HepG2 (cell line): ENCODE data around the gene SCARB2. TPM values are rescaled to one million over a fixed set of nuclear protein-coding genes. Genes with fewer than 3 reads are reported as not detected.

Experiments
- ATAC-seq: fragments of 200-7000 bp; cut with Tn5 transposase; 3 replicates; pipeline ENCODE4 v1.9.1; 2020; ENCODE audit warnings: mild to moderate bottlenecking, moderate library complexity
- BruUV-seq: library from RNA; stranded (reverse); fragments of 400-500 nt; replicated peaks from 2 replicates; lab custom pipeline; 2021; lab: Mats Ljungman, UMichigan
- CTCF ChIA-PET: fragments of 300-600 bp; formaldehyde crosslinking; extraction: SDS; loops from one replicate; lab custom pipeline; 2021; ENCODE audit warnings: low total read pairs, inconsistent platforms, low intra/inter-chr PET ratio; lab: Yijun Ruan, JAX
- POLR2A ChIA-PET: fragments of 350-600 bp; sonication (Branson Sonifier 250); formaldehyde crosslinking; loops from one replicate; lab custom pipeline; 2020; ENCODE audit warnings: antibody characterized with exemption, inconsistent platforms; lab: Yijun Ruan, JAX
- DNase-seq: peaks from one replicate; pipeline ENCODE4 v3.0.0-alpha.2; 2015; ENCODE audit warnings: low spot score
- FAIRE-seq: peaks from 3 replicates; lab custom pipeline; 2011; peaks lifted over from hg19 to GRCh38; lab: Jason Lieb, UNC
- H2AFZ ChIP-seq: one replicate; pipeline ENCODE4 v1.6.1; 2011; ENCODE audit warnings: low read length, inconsistent platforms
- H3K27ac ChIP-seq: fragments of 300-600 bp; 3 replicates; pipeline ENCODE4 v1.8.0; 2011; ENCODE audit warnings: mixed run types, mild to moderate bottlenecking, mixed read lengths, low read length, inconsistent platforms; ENCODE audit not compliant: insufficient read depth; ENCODE audit errors: extremely low read length
- H3K27me3 ChIP-seq, 2 experiments: fragments of 200-600 bp in 1 of 2; 2 replicates in 1 of 2; 3 replicates in 1 of 2; pipeline versions ENCODE4 v1.6.0 to v1.8.0; 2011; ENCODE audit warnings: low read length in 2 of 2, mild to moderate bottlenecking in 2 of 2, moderate library complexity in 2 of 2, inconsistent platforms in 1 of 2; ENCODE audit not compliant: insufficient read depth in 2 of 2, control insufficient read depth in 1 of 2
- H3K36me3 ChIP-seq, 2 experiments: fragments of 200-600 bp in 1 of 2; replicated peaks in 1 of 2; 2 replicates in 1 of 2; 3 replicates in 1 of 2; pipeline versions ENCODE4 v1.5.1 to v1.8.0; 2011; ENCODE audit warnings: low read length in 2 of 2, inconsistent platforms in 1 of 2; ENCODE audit not compliant: insufficient read depth in 2 of 2, control insufficient read depth in 1 of 2
- H3K4me1 ChIP-seq: 2 replicates; pipeline ENCODE4 v1.5.1; 2012; ENCODE audit warnings: low read length, inconsistent platforms; ENCODE audit not compliant: insufficient read depth
- H3K4me2 ChIP-seq: 2 replicates; pipeline ENCODE4 v1.6.0; 2011; ENCODE audit warnings: low read depth, low read length, inconsistent platforms
- H3K4me3 ChIP-seq, 3 experiments: fragments of 200-600 bp in 1 of 3; sonication (generic), shearing (Covaris generic) in 1 of 3; replicated peaks in 1 of 3; 2 replicates each; pipeline ENCODE4 v1.5.1; 2011 to 2016; ENCODE audit warnings: low read length in 3 of 3, inconsistent platforms in 2 of 3, low read depth in 2 of 3, mild to moderate bottlenecking in 2 of 3, control low read depth in 1 of 3, mixed read lengths in 1 of 3; ENCODE audit not compliant: insufficient read depth in 1 of 3
- H3K79me2 ChIP-seq: one replicate; pipeline ENCODE4 v1.6.1; 2011; ENCODE audit warnings: low read length, inconsistent platforms; ENCODE audit not compliant: insufficient read depth
- H3K9ac ChIP-seq: 2 replicates; pipeline ENCODE4 v1.6.0; 2011; ENCODE audit warnings: mild to moderate bottlenecking, low read depth, low read length, inconsistent platforms; ENCODE audit not compliant: insufficient read depth
- H3K9me3 ChIP-seq: 2 replicates; pipeline ENCODE4 v1.5.1; 2012; ENCODE audit warnings: mild to moderate bottlenecking, low read length
- H4K20me1 ChIP-seq: 2 replicates; pipeline ENCODE4 v1.6.0; 2011; ENCODE audit warnings: inconsistent platforms, mild to moderate bottlenecking, low read length, moderate library complexity; ENCODE audit not compliant: insufficient read depth
- AGO1 ChIP-seq: fragments of 200-400 bp; formaldehyde crosslinking; IDR thresholded peaks from 2 replicates; pipeline ENCODE4 v1.6.1; 2017; ENCODE audit warnings: mild to moderate bottlenecking, low read depth, low read length, moderate library complexity; ENCODE audit not compliant: poor library complexity, severe bottlenecking
- AKAP8 ChIP-seq: sonication (generic); formaldehyde crosslinking; IDR thresholded peaks from 2 replicates; pipeline ENCODE4 v1.5.1; 2020; ENCODE audit warnings: mild to moderate bottlenecking, missing genetic modification reagents
- BORCS8-MEF2B ChIP-seq: sonication (generic); formaldehyde crosslinking; IDR thresholded peaks from 2 replicates; pipeline ENCODE4 v1.8.0; 2022; ENCODE audit warnings: mild to moderate bottlenecking, missing genetic modification reagents
- DMAP1 ChIP-seq: IDR thresholded peaks from 2 replicates; pipeline ENCODE4 v1.6.1; 2016
- ETV5 ChIP-seq: IDR thresholded peaks from 2 replicates; pipeline ENCODE4 v1.6.1; 2018; ENCODE audit warnings: missing biosample characterization, missing genetic modification reagents, inconsistent platforms, borderline replicate concordance
- KAT8 ChIP-seq: IDR thresholded peaks from 2 replicates; pipeline ENCODE4 v1.6.1; 2016; ENCODE audit warnings: missing genetic modification reagents, missing compliant biosample characterization
- KLF11 ChIP-seq: IDR thresholded peaks from 2 replicates; pipeline ENCODE4 v1.6.1; 2016; ENCODE audit warnings: missing compliant biosample characterization
- MAZ ChIP-seq, 2 experiments: sonication (generic) in 1 of 2; formaldehyde crosslinking in 1 of 2; IDR thresholded peaks; 2 replicates each; pipeline versions ENCODE4 v1.5.0 to v1.6.1; 2012 to 2020; ENCODE audit warnings: low read depth in 2 of 2, mild to moderate bottlenecking in 2 of 2, borderline replicate concordance in 1 of 2, improper control_type of control experiment in 1 of 2, low read length in 1 of 2, missing genetic modification reagents in 1 of 2, moderate library complexity in 1 of 2
- MBNL3 ChIP-seq: fragments of 250-450 bp; sonication (Bioruptor Pico); conservative IDR thresholded peaks from 2 replicates; pipeline ENCODE4 v1.8.0; 2022; ENCODE audit warnings: mild to moderate bottlenecking, inconsistent platforms
- PTBP1 ChIP-seq: fragments of 200-400 bp; formaldehyde crosslinking; IDR thresholded peaks from 2 replicates; pipeline ENCODE4 v1.6.1; 2018; ENCODE audit warnings: low read length, low read depth; ENCODE audit not compliant: poor library complexity, severe bottlenecking
- U2AF2 ChIP-seq: fragments of 200-400 bp; formaldehyde crosslinking; IDR thresholded peaks from 2 replicates; pipeline ENCODE4 v1.6.1; 2017; ENCODE audit warnings: low read depth, mild to moderate bottlenecking, low read length
- ZFP62 ChIP-seq: sonication (generic); formaldehyde crosslinking; IDR thresholded peaks from 2 replicates; pipeline ENCODE4 v1.4.0; 2020; ENCODE audit warnings: missing genetic modification reagents
- ZNF12 ChIP-seq: sonication (generic); formaldehyde crosslinking; IDR thresholded peaks from 2 replicates; pipeline ENCODE4 v1.5.0; 2020; ENCODE audit warnings: missing genetic modification reagents
- ZNF136 ChIP-seq: sonication (generic); formaldehyde crosslinking; IDR thresholded peaks from 2 replicates; pipeline ENCODE4 v1.8.1; 2022; ENCODE audit warnings: low read depth, mild to moderate bottlenecking, moderate library complexity, missing genetic modification reagents
- ZNF180 ChIP-seq: sonication (generic); formaldehyde crosslinking; IDR thresholded peaks from 2 replicates; pipeline ENCODE4 v1.4.0; 2020; ENCODE audit warnings: low read depth, missing genetic modification reagents, borderline replicate concordance
- ZNF530 ChIP-seq: sonication (generic); formaldehyde crosslinking; IDR thresholded peaks from 2 replicates; pipeline ENCODE4 v1.5.0; 2020; ENCODE audit warnings: low read depth, mild to moderate bottlenecking, missing genetic modification reagents
- ZNF772 ChIP-seq: sonication (generic); formaldehyde crosslinking; IDR thresholded peaks from 2 replicates; pipeline ENCODE4 v1.5.0; 2020; ENCODE audit warnings: mild to moderate bottlenecking, missing genetic modification reagents
- ZSCAN29 ChIP-seq: sonication (generic); formaldehyde crosslinking; conservative IDR thresholded peaks from 2 replicates; pipeline ENCODE4 v1.4.0; 2020; ENCODE audit warnings: mild to moderate bottlenecking, missing genetic modification reagents
- WGBS: methylation state at CpG from one replicate; pipeline ENCODE4 v1.1.6; 2017; ENCODE audit warnings: low lambda C conversion rate; 5-methylcytosine and 5-hydroxymethylcytosine counted together
- in situ Hi-C: cut with HindIII; loops from 2 replicates; pipeline ENCODE4 v1.10.0; 2017; ENCODE audit warnings: low pct_unique_long_range_greater_than_20kb; ENCODE audit not compliant: extremely low pct_ligation_motif_present
- intact Hi-C: fragments of 100-400 bp; cut with micrococcal nuclease; formaldehyde crosslinking; loops from one replicate; pipeline ENCODE4 v1.10.0; 2022; ENCODE audit not compliant: unreplicated experiment
- polyA plus RNA-seq, 8 experiments: library from polyadenylated mRNA; depleted of rRNA in 3 of 8; stranded (reverse) in 7 of 8; unstranded in 1 of 8; fragments of >200 nt; fragmentation: Illumina TruSeq in 4 of 8; extraction: Trizol in 4 of 8; gene quantifications; 2 replicates each; pipeline versions ENCODE4 v1.2.1 to v1.2.3, GENCODE V29; 2011 to 2016; ENCODE audit warnings: low read depth in 4 of 8, missing spikeins in 1 of 8, mixed read lengths in 1 of 8; ENCODE audit not compliant: insufficient read depth in 1 of 8
- total RNA-seq, 5 experiments: library from RNA; depleted of rRNA; stranded (reverse); fragments of >200 nt; fragmentation: Illumina TruSeq; extraction: Trizol; gene quantifications; 2 replicates each; pipeline ENCODE4 v1.2.3, GENCODE V29; 2016; ENCODE audit warnings: low read depth in 1 of 5
- TF ChIP-seq, protein P1 (sequence below): sonication (generic); formaldehyde crosslinking; IDR thresholded peaks from 2 replicates; pipeline ENCODE4 v1.8.0; 2022; ENCODE audit warnings: mild to moderate bottlenecking, missing genetic modification reagents, moderate library complexity

The SCARB2 gene
- total and polyA plus RNA-seq, 2 of the 13 experiments (the other 11 are each of a cell fraction or from before 2014, with no cell fraction given) = 40.6 to 43.4 TPM

DNA sequence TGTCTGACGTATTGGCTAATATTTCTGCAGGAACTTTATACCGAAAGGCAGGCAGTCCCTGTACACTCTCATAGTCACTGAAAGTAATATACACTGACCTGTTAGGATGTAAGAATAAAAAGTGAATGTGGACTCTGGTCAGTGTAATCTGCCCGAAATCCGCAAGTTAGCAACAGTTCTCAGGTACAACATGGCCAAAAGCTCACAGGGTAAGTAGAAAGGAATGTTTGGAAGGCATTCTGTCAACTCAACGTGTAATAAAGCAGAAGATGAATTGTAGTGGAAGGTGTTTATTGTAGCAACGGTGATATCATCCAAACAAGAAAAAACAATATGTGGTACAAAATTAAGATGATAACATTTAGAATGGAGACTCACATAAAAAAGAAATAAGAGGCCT lies 39.4 kb downstream of the SCARB2 start (continued):
- TF ChIP-seq, protein P1, sequence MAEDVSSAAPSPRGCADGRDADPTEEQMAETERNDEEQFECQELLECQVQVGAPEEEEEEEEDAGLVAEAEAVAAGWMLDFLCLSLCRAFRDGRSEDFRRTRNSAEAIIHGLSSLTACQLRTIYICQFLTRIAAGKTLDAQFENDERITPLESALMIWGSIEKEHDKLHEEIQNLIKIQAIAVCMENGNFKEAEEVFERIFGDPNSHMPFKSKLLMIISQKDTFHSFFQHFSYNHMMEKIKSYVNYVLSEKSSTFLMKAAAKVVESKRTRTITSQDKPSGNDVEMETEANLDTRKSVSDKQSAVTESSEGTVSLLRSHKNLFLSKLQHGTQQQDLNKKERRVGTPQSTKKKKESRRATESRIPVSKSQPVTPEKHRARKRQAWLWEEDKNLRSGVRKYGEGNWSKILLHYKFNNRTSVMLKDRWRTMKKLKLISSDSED (CRISPR knock-in tag) = no peak

DNA sequence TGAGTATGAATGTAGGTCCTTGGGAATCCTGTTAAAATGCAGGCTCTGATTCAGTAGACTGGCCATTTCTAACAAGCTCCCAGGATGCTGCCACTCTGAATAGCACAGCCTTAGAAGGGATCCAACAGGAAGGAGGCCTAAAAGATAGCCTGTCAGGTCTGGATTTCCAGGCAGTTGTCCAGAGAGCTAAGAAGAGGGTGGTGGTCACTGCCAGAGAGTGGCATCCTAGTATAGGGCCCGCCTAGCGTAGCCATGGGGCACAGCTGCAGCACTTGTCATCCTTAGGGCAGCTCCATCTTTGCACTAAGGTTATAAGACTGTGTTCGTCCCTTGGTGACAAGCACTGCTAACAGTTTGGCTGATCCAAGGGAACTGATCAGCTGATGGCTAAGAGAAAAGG lies 44.9 kb downstream of the SCARB2 start:
- H3K79me2 ChIP-seq = no peaks in the 10 kb centered on the region
- no peak for DNase-seq
- no peak for FAIRE-seq
- no peak overlapping the region for H3K4me2 ChIP-seq
- no TSS peak for BruUV-seq
- H3K4me1 ChIP-seq = no peaks in the 10 kb centered on the region
- H3K27ac ChIP-seq = no peak overlapping the region
- no peak overlapping the region for H3K4me3 ChIP-seq
- no peaks in the 10 kb centered on the region for H3K9me3 ChIP-seq
- 95% methylated on average over 3 of the region's 3 CpGs for WGBS
- intact Hi-C loops (no loop called here), in situ Hi-C loops (no loop called here)
- POLR2A ChIA-PET = no interaction called here
- peaks cover 9 to 47% of the 10 kb centered on the region in 2 experiments for H3K36me3 ChIP-seq
- no peak for ATAC-seq
- CTCF ChIA-PET = no interaction called here
- no peak overlapping the region for H2AFZ ChIP-seq
- TF ChIP-seq ZNF136 (CRISPR knock-in tag) (no peak), AKAP8 (no peak), ZNF12 (CRISPR knock-in tag) (no peak), ZNF180 (CRISPR knock-in tag) (no peak), ZFP62 (CRISPR knock-in tag) (no peak)
- H3K9ac ChIP-seq = no peak overlapping the region
- no peaks in the 10 kb centered on the region for H4K20me1 ChIP-seq
- H3K27me3 ChIP-seq = no peaks in the 10 kb centered on the region

DNA sequence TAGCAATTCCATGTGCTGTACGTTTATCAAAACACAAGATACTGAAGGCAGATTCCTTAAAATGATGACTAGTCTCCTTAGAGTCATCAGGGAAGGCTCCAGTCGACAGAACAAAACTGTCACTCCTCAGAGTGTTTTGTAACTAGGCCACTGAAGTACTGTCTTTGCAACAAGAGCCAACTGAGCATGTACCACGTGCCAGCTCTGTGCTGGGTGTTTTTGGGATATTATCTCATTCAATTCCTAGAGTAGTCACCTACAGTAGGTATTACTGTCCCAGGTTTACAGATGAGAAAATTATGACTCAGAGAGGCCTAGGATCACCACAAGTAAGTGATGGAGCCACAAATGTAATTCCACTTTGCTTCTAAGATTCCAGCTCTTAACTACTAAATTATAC lies 47.1 kb downstream of the SCARB2 start:
- POLR2A ChIA-PET = no interaction called here
- H3K36me3 ChIP-seq = peaks cover 7 to 50% of the 10 kb centered on the region in 2 experiments
- TF ChIP-seq ZNF772 (CRISPR knock-in tag) = no peak
- TF ChIP-seq MBNL3 = no peak
- no peak for TF ChIP-seq AGO1
- TF ChIP-seq BORCS8-MEF2B = no peak
- no peak for TF ChIP-seq PTBP1
- no peak for TF ChIP-seq ZSCAN29 (CRISPR knock-in tag)
- TF ChIP-seq ZNF530 = no peak
- no peak for TF ChIP-seq DMAP1 (CRISPR knock-in tag)
- no peak for TF ChIP-seq KLF11 (CRISPR knock-in tag)
- no peak for TF ChIP-seq MAZ (IDR thresholded peaks at IDR 0.05; ENCODE audit: borderline replicate concordance, low read depth, low read length)
- no peak for TF ChIP-seq MAZ (CRISPR knock-in tag; IDR thresholded peaks at IDR 0.05; ENCODE audit: low read depth)
- no peak for TF ChIP-seq U2AF2
- no peak for TF ChIP-seq ETV5 (CRISPR knock-in tag)
- no peak for TF ChIP-seq KAT8 (CRISPR knock-in tag)

More for the DNA sequence above, 47.1 kb downstream of the SCARB2 start:
- Histone ChIP-seq H3K27me3 (no peaks in the 10 kb centered on the region), H3K79me2 (no peaks in the 10 kb centered on the region), H3K4me1 (no peaks in the 10 kb centered on the region), H2AFZ (no peak overlapping the region), H3K4me3 (no peak overlapping the region), H3K27ac (no peak overlapping the region), H3K4me2 (no peak overlapping the region), H3K9me3 (no peaks in the 10 kb centered on the region), H3K9ac (no peak overlapping the region), H4K20me1 (no peaks in the 10 kb centered on the region)
- BruUV-seq = no TSS peak
- intact Hi-C loops = no loop called here
- ATAC-seq (no peak), DNase-seq (no peak), FAIRE-seq (no peak)
- WGBS = 100% methylated on average over 3 of the region's 3 CpGs
- in situ Hi-C loops = no loop called here
- CTCF ChIA-PET = no interaction called here
